GM12878 (cell line): ENCODE measurements around the gene SETD1A. TPM values are rescaled to one million over a fixed set of nuclear protein-coding genes. Genes with fewer than 3 reads are reported as not detected.

Experiments
- ATAC-seq: fragments of 200-7000 bp; cut with Tn5 transposase; 3 replicates; pipeline ENCODE4 v1.9.1; 2020; ENCODE audit warnings: mild to moderate bottlenecking, moderate library complexity
- BruUV-seq: library from RNA; stranded (reverse); fragments of 400-500 nt; replicated peaks from 2 replicates; lab custom pipeline; 2021; lab: Mats Ljungman, UMichigan
- CTCF ChIA-PET: fragments of 300-600 bp; sonication (Branson Sonifier 250); formaldehyde crosslinking; extraction: SDS; loops from one replicate; lab custom pipeline; 2021; ENCODE audit warnings: inconsistent platforms; lab: Yijun Ruan, JAX
- POLR2A ChIA-PET: fragments of 350-600 bp; formaldehyde crosslinking; extraction: SDS; loops from one replicate; lab custom pipeline; 2021; ENCODE audit warnings: inconsistent platforms; lab: Charles Lee
- RAD21 ChIA-PET: fragments of 300-600 bp; sonication (Branson Sonifier 250); formaldehyde crosslinking; loops from one replicate; lab custom pipeline; 2023; ENCODE audit warnings: antibody characterized with exemption; ENCODE audit not compliant: unreplicated experiment; lab: Charles Lee
- SMC1A ChIA-PET: fragments of 300-600 bp; sonication (Branson Sonifier 250); formaldehyde crosslinking; loops from one replicate; lab custom pipeline; 2023; ENCODE audit not compliant: unreplicated experiment, uncharacterized antibody; lab: Charles Lee
- DNase-seq: peaks from one replicate; pipeline ENCODE4 v3.0.0-alpha.2; 2011; ENCODE audit warnings: low read depth, low spot score
- FAIRE-seq: peaks from 3 replicates; lab custom pipeline; 2011; peaks lifted over from hg19 to GRCh38; lab: Jason Lieb, UNC
- H2AFZ ChIP-seq: 2 replicates; pipeline ENCODE4 v1.6.0; 2011; ENCODE audit warnings: low read depth, low read length, control low read depth; ENCODE audit not compliant: control insufficient read depth
- H3K27ac ChIP-seq: 2 replicates; pipeline ENCODE4 v1.5.1; 2011; ENCODE audit warnings: control low read depth; ENCODE audit not compliant: control insufficient read depth, insufficient read depth
- H3K27me3 ChIP-seq, 2 experiments: replicated peaks in 1 of 2; 2 replicates each; pipeline versions ENCODE4 v1.6.0 to v1.6.1; 2011; ENCODE audit warnings: low read length in 1 of 2; ENCODE audit not compliant: control insufficient read depth in 2 of 2, insufficient read depth in 2 of 2
- H3K36me3 ChIP-seq, 2 experiments: 2 replicates each; pipeline ENCODE4 v1.5.1; 2011; ENCODE audit warnings: low read length in 1 of 2; ENCODE audit not compliant: control insufficient read depth in 2 of 2, insufficient read depth in 2 of 2
- H3K4me1 ChIP-seq: 2 replicates; pipeline ENCODE4 v1.6.1; 2011; ENCODE audit warnings: mild to moderate bottlenecking, low read length, moderate library complexity, mixed read lengths; ENCODE audit not compliant: control insufficient read depth, insufficient read depth
- H3K4me2 ChIP-seq: 2 replicates; pipeline ENCODE4 v1.6.0; 2011; ENCODE audit warnings: control low read depth; ENCODE audit not compliant: control insufficient read depth, insufficient read depth
- H3K4me3 ChIP-seq: fragments of 200-600 bp; sonication (generic); 2 replicates; pipeline ENCODE4 v1.5.1; 2016
- H3K79me2 ChIP-seq: 2 replicates; pipeline ENCODE4 v1.6.0; 2011; ENCODE audit warnings: low read length; ENCODE audit not compliant: control insufficient read depth, insufficient read depth
- H3K9ac ChIP-seq: 2 replicates; pipeline ENCODE4 v1.8.0; 2011; ENCODE audit warnings: low read length, control low read depth, mixed read lengths; ENCODE audit not compliant: control insufficient read depth, insufficient read depth
- H3K9me3 ChIP-seq: replicated peaks from 3 replicates; pipeline ENCODE4 v1.5.1; 2011; ENCODE audit warnings: mild to moderate bottlenecking, low read length; ENCODE audit not compliant: control insufficient read depth, insufficient read depth
- H4K20me1 ChIP-seq: 2 replicates; pipeline ENCODE4 v1.6.0; 2011; ENCODE audit not compliant: control insufficient read depth, insufficient read depth
- BCL11A ChIP-seq: IDR thresholded peaks from 2 replicates; pipeline ENCODE4 v1.6.1; 2011; ENCODE audit warnings: low read depth, low read length
- BRCA1 ChIP-seq: IDR thresholded peaks from 2 replicates; pipeline ENCODE4 v1.6.1; 2011; ENCODE audit warnings: low read depth, low read length, improper control_type of control experiment
- EP300 ChIP-seq, 2 experiments: fragments of 150-350 bp in 1 of 2; IDR thresholded peaks; 2 replicates each; pipeline ENCODE4 v1.6.1; 2011 to 2012; ENCODE audit warnings: low read depth in 2 of 2, low read length in 2 of 2, borderline replicate concordance in 1 of 2, improper control_type of control experiment in 1 of 2, inconsistent platforms in 1 of 2; ENCODE audit not compliant: control insufficient read depth in 1 of 2
- FOS ChIP-seq: IDR thresholded peaks from 3 replicates; pipeline ENCODE4 v1.6.1; 2011; ENCODE audit warnings: borderline replicate concordance; ENCODE audit not compliant: insufficient read length; ENCODE audit errors: extremely low read depth
- FOXM1 ChIP-seq: IDR thresholded peaks from 2 replicates; pipeline ENCODE4 v1.6.1; 2012; ENCODE audit warnings: low read depth, mild to moderate bottlenecking, inconsistent platforms, low read length, moderate library complexity
- NFXL1 ChIP-seq: fragments of 450-650 bp; IDR thresholded peaks from 2 replicates; pipeline ENCODE4 v1.6.1; 2017; ENCODE audit warnings: antibody characterized with exemption, mild to moderate bottlenecking, borderline replicate concordance
- NFYB ChIP-seq: IDR thresholded peaks from 2 replicates; pipeline ENCODE4 v1.6.1; 2011; ENCODE audit warnings: low read depth, mild to moderate bottlenecking, low read length, improper control_type of control experiment, moderate library complexity; ENCODE audit not compliant: insufficient read depth
- POLR2AphosphoS2 ChIP-seq: IDR thresholded peaks from 2 replicates; pipeline ENCODE4 v1.6.1; 2011; ENCODE audit warnings: low read depth, mild to moderate bottlenecking, low read length, improper control_type of control experiment, moderate library complexity
- ZZZ3 ChIP-seq: IDR thresholded peaks from 2 replicates; pipeline ENCODE4 v1.6.1; 2011; ENCODE audit warnings: low read depth; ENCODE audit not compliant: control insufficient read depth, insufficient read length
- WGBS: methylation state at CpG from one replicate; pipeline ENCODE4 v1.1.6; 2016; ENCODE audit warnings: low lambda C conversion rate; ENCODE audit not compliant: insufficient replicate concordance, insufficient coverage; ENCODE audit errors: missing lambda C conversion rate; 5-methylcytosine and 5-hydroxymethylcytosine counted together
- in situ Hi-C: fragments of 300-500 bp; cut with MboI; formaldehyde crosslinking; loops from 9 replicates; pipeline ENCODE4 v1.14.3; 2018; ENCODE audit warnings: mixed read lengths
- intact Hi-C: fragments of 100-400 bp; cut with micrococcal nuclease; formaldehyde crosslinking; loops from one replicate; pipeline ENCODE4 v1.14.2; 2022; ENCODE audit not compliant: unreplicated experiment
- polyA plus RNA-seq, 11 experiments: library from polyadenylated mRNA; depleted of rRNA in 4 of 11; unstranded in 6 of 11; stranded (reverse) in 5 of 11; fragments of >200 nt; fragmentation: Nextera tagmentation in 4 of 11; fragmentation: Illumina TruSeq in 1 of 11; extraction: Ambion mirVana in 4 of 11; extraction: Trizol in 1 of 11; gene quantifications; 1 replicate in 1 of 11; 2 replicates in 10 of 11; pipeline versions ENCODE4 v1.2.1 to v1.2.3, GENCODE V29; 2011 to 2016; ENCODE audit warnings: inconsistent platforms in 2 of 11, missing spikeins in 2 of 11, low read depth in 1 of 11
- total RNA-seq, 4 experiments: library from RNA; depleted of rRNA in 3 of 4; stranded (reverse); fragments of >200 nt in 3 of 4; fragmentation: Illumina TruSeq in 1 of 4; extraction: Trizol in 1 of 4; gene quantifications; 2 replicates each; pipeline versions ENCODE4 v1.2.1 to v1.2.3, GENCODE V29; 2013 to 2021

Gene SETD1A
- total and polyA plus RNA-seq, 10 of the 15 experiments (the other 5 are each of a cell fraction or from before 2014, with no cell fraction given) = 0.02 to 25.9 (median 4.9) TPM

GRCh38 chr16:31007684-31008083 lies 50.1 kb downstream of the SETD1A start:
- ATAC-seq = no peak
- Histone ChIP-seq H3K4me2 (no peak overlapping the region), H4K20me1 (no peaks in the 10 kb centered on the region), H3K27me3 (peaks cover 3 to 10% of the 10 kb centered on the region in 2 experiments), H3K4me3 (no peak overlapping the region), H2AFZ (no peak overlapping the region), H3K79me2 (no peaks in the 10 kb centered on the region), H3K9me3 (no peaks in the 10 kb centered on the region), H3K36me3 (no peaks in the 10 kb centered on the region), H3K9ac (no peak overlapping the region), H3K4me1 (no peaks in the 10 kb centered on the region), H3K27ac (no peak overlapping the region)
- ChIA-PET POLR2A (no interaction called here), RAD21 (no interaction called here), SMC1A (no interaction called here), CTCF (interaction anchor here (1.5 kb wide), 1 partner anchor 22 kb away, joined by 4 read pairs; no protein-coding TSS in a partner anchor)
- WGBS = 37% methylated on average over 6 of the region's 6 CpGs
- TF ChIP-seq BCL11A = no peak
- no peak for TF ChIP-seq POLR2AphosphoS2
- no peak for TF ChIP-seq NFXL1
- no peak for TF ChIP-seq FOS
- TF ChIP-seq BRCA1 = no peak
- TF ChIP-seq EP300 (IDR thresholded peaks at IDR 0.05; ENCODE audit: borderline replicate concordance in 1 of 2, control insufficient read depth in 1 of 2, low read depth in 2 of 2, low read length in 2 of 2) = no peak
- no peak for TF ChIP-seq ZZZ3
- no peak for TF ChIP-seq FOXM1
- no peak for TF ChIP-seq NFYB
- no peak for FAIRE-seq
- intact Hi-C loops (no loop called here), in situ Hi-C loops (no loop called here)
- no TSS peak for BruUV-seq
- DNase-seq = no peak
